22Rv1 (cell line): Measurements from ENCODE around the gene COPZ1.

Experiments used
- CTCF ChIP-seq: fragments of 450-650 bp; IDR thresholded peaks from 2 replicates; pipeline ENCODE4 v1.5.1; 2017; ENCODE audit warnings: mild to moderate bottlenecking
- ZFX ChIP-seq: fragments of 450-650 bp; IDR thresholded peaks from 2 replicates; pipeline ENCODE4 v1.6.1; 2017; ENCODE audit warnings: antibody characterized with exemption, borderline replicate concordance

GRCh38 chr12:54394986-54395385 lies 70.1 kb downstream of the COPZ1 start:
- no peak for TF ChIP-seq CTCF
- TF ChIP-seq ZFX = no peak
